NCI-H2171 (cell line): ENCODE data around the gene PPP4R4.
"Not testable (repeated sequence)": the region's sequence is repeated elsewhere in the genome, so short reads cannot be mapped to it uniquely, and the experiment has no call there.

Experiments
- DNase-seq: peaks from one replicate; lab custom pipeline; 2025; lab: John Stamatoyannopoulos, UW

The PPP4R4 gene

DNA sequence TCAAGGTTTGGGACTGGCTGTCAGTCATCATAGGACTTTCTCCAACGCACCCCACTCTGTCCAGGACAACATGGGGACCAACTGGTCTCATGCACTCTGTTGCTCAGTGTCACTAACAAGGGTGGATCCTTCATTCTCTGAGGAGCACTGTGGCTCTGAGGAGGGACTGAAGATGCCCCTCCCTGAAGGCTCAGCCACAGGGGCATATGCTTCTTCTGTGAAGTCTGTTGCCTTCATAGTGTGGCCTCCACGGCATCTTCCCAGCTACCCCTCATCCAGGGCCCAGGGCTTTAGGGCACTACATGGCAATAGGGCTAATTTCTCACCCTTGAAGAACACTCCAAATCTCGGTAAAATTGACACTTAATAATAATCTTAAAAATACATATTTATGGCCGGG, 30.4 kb upstream of the PPP4R4 start:
- no peak for DNase-seq

DNA sequence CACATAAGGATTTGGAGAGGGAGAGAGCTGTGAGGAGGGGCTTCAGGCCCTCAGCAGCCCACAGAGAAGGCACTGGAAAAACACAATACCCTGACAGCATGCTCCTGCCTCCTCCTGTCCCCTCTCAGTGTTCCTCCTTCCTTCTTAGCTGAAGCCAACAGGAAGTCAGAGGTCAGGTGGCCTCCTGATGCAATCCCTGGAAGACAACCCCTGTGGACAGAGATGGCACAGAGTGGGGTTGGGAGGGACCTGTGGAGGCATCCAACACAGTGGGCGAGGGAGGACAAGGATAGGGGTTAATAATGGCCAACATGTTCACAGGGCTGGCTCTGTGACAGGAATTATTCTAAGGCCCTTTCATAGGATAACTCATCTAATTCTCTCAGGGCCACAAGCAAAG, 29.4 kb upstream of the PPP4R4 start:
- DNase-seq, result no peak

DNA sequence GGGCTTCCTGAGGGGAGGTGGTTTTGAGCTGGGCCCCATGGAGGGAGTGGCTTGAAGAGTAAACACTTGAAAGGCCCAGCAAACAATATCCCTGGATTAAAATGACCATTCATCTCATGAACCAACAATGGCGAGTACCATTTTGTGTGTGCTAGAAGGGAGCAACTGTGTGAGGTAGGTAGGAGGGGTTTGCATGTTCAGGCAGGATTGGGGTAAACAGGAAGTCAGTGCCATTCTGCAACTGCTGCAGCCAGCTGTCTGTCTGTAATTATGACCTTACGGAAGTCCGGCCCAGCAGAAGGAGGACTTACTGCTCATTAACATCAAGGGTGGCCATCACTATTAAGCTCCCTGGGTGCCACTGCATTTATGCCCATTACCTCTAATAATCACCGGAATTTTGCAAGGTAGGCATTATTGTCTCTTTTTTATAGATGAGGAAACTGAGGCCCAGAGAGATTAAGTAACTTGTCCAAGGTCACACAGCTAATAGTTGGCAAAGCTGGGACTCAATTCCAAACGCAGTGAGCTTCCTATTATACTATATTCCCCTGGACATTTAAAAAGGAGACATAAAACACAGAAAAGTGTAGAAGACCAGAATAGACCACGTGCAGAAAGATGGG, 28.1 kb upstream of the PPP4R4 start:
- DNase-seq, result peak; percentile 18

DNA sequence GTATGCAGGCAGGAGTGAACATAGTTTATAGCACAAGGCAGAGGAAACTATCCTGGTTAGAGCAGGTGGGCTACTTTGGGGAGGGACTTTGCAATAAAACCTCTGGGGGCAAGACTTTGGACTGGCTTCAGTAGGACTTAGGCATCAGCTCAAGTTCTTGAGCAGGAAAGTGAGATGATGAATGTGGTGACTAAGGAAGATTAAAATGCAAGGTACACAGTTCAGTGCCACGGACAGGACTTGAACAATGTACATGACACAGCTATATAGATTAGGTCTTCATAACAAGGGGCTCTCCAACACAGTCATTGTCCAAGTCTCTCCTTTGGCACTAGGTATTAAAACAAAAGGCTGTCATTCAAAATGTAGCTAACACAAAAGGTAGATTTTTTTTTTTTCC, 21.4 kb upstream of the PPP4R4 start:
- DNase-seq, result no peak

DNA sequence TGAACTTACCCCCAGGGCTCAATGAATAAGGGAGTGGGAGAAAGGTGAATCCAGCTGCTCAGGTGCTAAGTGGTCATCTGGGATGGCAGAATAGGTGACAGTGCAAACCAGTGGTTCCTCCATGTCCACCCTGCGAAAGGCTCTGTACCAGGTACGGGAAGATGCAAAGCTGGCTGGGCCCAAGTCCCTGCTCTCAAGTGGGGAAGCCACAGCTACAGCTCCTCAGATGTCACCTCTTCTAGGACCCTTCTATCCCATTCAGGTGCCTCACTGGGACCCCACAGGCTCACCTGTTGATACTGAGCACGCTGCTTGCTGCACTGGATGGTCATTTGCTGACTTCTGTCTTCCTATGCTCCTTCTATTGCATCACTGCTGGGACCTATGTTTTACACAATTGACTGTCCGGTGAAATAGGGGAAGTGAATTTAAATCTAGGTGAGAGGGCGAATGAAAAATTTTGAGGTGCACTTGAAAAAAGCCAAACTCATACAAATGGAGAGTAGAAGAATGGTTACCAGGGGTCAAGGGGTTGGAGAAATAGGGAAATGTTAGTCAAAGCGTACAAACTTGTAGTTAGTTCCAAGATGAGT, 20.3 kb upstream of the PPP4R4 start:
- DNase-seq, result no peak

DNA sequence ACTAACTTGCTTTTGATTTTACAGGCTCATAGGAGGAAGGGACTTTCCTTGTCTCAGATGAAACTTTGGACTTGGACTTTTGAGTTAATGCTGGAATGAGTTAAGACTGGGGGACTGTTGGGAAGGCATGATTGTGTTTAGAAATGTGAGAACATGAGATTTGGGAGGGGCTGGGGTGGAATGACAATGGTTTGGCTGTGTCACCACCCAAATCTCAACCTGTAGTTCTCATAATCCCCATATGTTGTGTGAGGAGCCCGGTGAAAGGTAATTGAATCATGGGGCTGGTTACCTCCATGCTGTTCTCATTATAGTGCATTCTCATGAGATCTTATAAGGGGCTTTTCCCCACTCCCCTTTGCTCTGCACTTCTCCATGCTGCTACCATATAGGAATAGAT, 18.0 kb upstream of the PPP4R4 start:
- DNase-seq, result not testable (repeated sequence)

DNA sequence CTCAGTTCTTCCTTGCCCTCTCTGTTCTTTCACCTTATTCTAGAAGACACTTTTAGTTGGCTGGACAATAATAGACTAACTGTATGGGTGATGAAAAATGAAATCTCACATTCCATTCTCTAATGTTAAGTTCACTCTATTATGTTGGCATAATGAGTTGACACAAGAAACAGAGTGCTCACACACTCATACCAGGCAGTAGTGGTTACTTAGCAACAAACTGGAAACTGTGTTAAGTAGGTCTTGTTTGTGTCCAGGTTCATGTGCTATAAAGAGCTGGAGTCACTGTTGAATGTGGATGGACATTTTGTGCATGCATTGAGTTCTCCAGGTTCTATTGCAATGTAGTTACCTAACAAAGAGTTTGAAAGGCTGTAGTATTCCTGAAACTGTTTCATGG, 16.9 kb upstream of the PPP4R4 start:
- DNase-seq, result no peak

DNA sequence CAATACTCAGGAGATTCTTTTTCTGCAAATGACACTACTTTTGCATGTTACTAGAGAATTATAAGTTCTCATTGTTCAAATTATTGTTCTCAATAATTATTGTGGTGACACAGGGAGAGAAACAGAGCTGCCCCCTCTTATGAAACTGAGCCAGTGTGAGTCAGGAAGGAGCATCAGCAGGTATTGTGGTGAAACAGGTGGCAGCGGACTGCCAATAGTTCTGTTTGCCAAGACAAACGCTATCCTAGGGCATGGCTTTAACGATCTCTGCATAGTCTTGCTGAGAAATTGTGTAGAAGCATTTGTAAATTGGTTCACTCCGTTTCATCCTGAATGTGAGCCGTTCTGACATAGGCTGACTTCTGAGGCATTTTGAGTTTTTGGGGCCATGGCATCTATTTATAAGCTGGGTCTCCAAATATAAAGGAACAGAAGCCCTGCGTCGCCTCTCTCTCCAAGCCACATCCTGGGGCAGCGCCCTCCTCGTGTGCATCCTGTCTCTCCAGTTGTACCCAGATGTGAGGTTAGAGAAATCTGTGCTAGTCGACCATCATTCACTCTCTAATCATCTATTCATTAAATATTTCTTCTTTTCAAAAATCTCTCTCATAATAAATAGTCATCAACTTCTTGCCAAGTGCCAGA, 15.8 kb upstream of the PPP4R4 start:
- DNase-seq, result no peak

DNA sequence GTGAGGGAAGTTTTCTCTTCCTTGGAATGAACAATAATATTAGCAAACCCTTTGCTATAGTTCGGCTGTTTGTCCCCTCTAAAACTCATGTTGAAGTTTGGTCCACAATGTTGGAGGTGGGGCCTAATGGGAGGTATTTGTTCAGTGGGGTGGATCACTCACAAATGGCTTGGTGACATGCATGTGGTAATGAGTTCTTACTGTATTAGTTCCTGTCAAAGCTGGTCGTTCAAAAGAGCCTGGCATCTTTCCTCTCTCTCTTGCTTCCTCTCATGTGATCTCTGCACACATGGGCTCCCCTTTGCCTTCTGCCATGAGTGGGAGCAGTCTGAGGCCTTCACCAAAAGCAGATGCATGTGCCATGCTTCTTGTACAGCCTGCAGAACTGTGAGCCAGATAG, 13.1 kb upstream of the PPP4R4 start:
- no peak for DNase-seq

DNA sequence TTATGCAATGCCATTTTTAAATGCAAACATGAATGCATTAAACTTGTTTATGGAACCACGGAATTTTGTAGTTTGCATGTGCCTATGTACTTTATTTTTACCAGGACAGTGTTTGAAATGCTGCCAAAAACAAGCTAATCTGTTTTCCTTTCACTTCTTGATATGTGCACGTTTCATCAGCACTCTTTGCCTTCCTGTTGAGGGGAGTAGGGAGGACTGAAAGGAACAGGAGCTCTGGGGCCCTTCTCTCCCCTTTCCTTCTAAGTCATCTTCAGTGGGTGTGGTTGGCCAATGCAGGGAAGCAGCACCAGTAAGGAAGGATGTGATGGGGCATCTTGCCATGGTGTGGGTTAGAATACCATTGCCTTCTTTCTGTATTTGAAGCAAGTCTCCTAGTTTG, 12.1 kb upstream of the PPP4R4 start:
- no peak for DNase-seq

DNA sequence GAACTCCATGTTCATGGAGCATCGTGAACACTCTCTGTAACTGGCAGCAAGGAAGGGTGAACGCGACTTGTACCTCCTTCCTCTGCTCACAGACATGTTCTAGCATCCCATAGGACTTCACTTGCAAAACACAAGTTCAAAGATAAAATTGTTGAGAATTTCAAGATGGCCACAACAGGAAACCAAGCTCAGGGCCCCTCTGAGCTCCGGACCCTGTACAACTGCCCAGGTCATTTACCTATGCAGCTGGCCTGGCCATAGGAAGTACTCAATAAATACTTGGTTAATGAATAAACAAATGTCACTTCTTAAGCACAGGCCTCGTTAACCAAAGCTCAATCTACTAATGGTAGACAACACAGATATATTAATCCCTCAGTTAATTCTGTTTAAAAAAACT, 11.7 kb upstream of the PPP4R4 start:
- DNase-seq, result no peak

DNA sequence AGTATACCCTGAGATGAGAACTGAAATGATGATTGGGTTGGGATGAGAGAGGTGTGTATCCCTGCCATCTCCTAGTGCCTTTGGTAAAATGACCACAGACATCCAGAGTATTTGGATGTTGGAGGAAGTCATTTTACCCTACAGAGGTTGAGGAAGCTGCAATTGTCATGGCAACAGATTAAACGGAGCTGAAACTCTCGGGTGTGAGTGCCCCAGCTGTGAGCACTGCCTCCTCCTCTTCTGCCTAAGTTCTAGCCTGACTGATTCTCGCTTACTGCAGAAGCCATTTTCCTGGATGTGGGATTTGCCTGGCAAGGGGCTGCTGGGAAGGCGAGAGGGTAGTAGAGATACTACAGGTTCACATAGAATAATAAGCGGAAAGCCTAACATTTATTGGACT, 10.3 kb upstream of the PPP4R4 start:
- DNase-seq, result no peak

DNA sequence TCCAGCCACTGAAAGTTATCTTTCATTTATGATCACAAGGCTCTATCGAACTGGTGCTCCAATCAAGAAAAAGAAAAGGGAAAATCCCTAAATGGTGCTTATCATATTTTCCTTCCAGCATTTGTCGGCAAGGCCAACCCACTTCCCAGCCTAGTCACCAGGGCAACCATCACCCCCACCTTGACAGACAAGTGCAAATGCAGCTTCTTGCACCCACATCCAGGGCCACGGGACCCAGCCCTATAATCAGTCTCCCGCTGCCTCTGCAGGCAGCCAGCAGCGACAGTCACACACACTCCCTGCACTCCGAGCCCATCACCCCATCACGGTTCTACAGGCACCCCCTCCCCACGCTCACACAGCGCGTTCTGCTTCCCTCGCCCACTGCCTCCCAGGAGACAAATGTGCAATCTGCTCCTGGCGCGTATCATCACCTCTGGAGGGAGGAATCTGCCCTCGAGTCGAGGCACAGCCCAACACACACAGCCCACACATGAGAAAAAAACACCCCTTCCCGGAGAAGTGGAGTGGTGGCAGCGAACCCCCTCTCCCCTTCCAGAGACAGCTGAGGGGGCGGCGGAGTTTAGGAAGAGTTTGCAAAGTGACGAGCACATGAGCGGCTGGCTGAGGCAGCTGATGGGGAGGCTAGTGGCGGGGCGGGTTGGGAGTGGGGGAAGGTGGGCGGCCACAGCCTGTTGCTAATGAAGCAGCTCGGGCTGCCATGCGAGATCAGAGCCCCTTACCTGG, 9.3 kb upstream of the PPP4R4 start:
- peak; percentile 80 for DNase-seq

DNA sequence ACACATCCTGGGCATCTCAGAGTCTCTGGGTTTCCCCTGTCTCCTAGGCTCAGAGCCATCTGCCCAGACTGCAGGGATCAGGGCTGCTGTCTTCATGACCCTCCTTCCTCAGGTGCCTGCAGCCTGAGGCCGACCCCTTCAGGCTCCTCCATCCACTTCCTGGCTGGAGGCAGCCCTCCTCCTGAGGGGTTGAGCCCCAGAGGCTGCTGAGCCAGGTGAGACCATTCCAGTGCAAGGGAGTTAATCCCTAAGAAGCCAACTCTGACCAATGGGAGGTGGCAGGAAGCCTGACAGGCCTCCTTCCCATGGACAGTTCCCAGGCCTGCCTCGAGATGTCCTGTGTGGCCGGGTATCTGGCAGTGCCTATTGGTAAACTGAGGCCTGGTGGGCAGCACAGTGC, 8.4 kb upstream of the PPP4R4 start:
- DNase-seq, result no peak

DNA sequence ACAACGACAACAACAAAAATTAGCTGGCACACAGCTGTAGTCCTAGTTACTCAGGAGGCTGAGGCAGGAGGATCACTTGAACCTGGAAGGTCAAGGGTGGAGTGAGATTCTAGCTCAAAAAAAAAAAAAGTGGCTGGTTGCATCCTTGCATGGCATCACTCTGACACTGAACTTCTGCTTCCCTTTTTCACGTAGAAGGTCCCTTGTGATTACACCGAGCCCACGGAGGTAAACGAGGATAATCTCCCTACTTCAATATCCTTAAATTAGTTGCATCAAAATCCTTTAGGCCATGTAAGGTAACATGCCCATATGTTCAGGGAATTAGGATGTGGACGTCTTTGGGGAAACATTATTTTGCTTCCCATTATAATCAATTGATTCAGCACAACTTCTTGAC, 4.0 kb upstream of the PPP4R4 start:
- DNase-seq, result no peak

DNA sequence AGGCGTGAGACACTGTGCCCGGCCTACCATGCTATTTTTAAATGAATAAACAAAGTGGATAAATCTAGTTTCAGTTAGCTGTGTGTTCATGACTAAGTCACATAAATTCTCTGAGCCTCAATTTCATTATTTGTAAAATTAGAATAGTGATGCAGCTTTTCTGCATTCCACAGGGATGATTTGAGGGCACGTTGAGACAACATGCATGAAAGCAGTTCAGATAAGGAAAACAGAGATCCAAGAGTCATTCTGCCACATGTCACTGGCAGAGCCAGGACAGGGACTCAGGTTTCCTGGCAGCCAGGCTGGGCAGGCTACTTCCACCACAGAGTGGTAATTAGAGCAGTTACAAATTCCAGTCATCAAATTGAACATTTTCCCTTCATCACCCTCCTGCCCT, 2.9 kb upstream of the PPP4R4 start:
- DNase-seq, result peak; percentile 30

DNA sequence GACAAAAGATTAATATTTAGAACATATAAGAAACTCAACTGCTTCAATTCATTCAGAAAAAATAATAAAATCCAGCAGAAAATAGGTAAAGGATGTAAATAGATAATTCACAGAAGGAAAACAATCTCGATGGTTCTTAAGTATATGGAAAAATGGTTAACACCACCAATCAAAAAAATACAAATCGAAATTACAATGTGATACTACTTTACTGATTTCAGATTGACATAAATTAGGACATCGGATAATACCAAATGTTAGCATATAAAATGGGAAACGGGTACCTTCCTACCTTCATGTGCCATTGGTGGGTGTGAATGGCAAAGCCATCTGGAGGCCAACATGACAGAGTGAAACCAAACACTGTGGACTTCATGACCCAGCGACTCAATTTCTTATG, 1.6 kb upstream of the PPP4R4 start:
- no peak for DNase-seq

DNA sequence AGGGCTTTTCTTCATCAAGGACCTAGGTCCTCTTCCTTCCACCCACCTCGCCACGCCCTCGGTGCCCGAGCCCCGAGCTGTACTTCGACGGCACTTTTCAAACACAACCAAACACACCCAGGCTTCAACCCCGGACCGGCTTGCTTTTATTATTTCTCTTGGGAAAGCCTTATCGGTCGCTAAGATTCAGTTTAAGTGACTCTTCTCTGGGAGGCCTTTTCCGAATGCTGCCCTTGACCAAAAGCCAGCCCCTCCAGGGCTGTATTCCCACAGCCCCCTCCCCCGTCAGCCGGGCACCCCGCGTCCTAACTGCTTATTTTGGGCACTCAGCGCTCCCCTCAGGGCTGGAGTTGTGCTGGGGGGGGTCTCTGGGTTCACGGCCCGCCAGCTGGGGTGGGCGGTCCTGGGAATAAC, 644 bp upstream of the PPP4R4 start:
- no peak for DNase-seq

DNA sequence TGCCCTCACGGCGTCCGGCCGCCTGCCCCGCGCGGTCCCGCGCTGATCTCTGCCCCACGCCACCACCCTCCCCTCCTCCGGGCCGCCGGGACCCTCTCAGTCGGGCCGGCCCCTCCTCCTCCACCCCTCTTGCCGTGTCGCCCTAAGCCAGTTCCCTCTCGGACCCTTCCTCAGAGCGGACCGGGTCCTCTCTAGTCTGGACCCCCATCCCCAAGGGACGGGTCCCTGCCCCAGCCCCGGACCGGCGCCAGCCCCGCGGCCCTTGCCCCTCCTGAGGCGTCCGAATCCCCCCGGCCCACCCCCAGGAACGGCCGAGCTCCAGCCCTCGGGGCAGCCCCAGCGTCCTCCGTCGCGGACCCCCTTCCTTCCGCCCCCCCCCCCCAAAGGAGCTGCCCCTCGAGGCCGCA, 485 bp downstream of the PPP4R4 start:
- no peak for DNase-seq

DNA sequence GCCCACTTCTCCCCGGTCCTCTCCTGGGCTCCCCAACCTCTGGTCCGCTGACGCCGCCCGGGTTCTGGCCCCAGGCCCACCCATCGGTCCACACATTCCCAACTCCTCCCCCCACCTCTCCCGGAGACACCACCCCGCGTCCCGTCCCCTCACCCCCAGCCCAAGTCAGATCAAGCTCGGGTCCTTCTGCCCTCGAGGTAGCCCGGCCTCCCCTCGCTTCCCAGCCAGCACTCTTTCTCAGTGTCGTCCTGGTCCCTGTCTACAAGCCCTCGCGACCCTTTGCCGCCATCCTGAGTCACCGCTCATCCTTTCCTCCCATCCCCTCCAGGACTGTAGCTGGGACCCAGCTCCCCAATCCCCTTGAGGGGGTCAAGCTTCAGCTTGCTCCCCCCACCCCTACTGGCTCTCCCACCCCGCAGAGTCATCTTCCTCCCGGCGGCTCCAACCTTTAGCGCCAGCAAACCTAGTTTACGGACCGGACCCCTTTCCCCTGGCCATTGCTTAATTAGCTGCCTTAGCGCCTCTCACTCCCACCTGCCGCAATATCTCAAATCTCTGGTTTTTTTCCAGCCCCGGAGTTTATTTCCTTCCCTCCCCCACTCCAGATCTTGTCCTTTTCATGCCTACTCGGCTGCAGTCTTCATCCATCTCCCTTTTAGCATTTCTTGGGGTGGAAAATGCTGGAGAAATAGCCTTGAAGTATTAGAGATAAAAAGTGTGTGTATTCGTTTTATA, 1.1 kb downstream of the PPP4R4 start:
- DNase-seq, result peak; percentile 24

DNA sequence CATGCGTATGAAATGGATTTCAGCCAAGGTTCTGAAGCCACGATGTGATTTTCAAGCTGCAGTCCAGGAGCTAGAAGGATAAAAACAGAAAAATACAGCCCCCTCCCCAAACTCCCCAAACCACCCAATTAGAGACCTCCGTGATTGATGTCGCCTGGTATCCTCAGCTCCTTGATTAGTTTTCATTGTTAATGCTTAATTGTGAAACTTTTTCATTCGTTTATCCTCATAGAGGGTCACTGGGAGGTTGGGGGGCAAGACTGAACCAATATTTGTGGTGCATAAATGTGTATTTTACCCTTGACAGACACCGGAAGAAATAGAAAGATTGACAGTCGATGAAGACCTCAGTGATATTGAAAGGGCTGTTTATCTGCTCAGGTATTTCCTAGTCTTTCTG, 1.6 kb downstream of the PPP4R4 start:
- DNase-seq, result no peak

DNA sequence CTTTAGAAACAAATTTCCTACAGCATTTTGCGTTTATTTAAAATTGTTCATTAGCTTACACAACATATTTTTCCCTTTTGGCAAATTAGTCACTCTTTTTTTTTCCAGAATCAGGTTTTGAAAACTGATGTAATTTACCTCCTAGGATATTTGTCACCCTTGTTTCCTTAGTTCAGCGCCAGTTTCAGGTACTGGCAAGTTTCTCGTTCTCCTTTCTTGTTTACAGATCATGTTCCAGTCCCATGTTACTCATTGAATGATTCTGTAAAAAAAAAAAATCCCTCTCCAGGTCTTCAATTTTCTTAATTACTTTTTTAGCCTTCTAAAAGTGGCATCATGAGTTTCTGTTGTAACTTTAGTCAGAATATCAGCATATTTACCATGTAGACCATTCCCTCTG, 2.7 kb downstream of the PPP4R4 start:
- DNase-seq, result no peak

DNA sequence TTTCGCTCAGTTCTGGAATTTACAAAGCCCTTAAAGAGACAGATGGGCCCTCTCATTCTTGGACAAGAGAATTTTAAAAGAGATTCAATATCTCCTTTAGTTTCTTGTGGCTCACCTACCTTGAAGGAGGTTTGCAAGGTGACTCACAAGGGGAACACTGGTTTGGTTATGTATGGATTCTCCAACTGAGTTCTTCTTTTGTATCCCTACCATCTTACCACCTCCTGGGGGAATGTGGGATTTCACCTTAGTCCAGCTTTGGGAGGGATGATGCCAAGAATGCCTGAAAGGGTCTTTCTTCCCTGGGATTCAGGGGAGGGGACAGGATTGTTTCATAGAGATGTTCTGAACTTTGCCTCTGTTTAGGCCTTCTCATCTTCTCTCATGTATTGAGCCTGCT, 3.7 kb downstream of the PPP4R4 start:
- no peak for DNase-seq
